ENCODE results near the gene NXPH3. TPM values are rescaled to one million over a fixed set of nuclear protein-coding genes. Genes with fewer than 3 reads are reported as not detected.
"Not testable (repeated sequence)": the region's sequence is repeated elsewhere in the genome, so short reads cannot be mapped to it uniquely, and the experiment has no call there.

The NXPH3 gene
- total RNA-seq, 2 experiments from 2014 or later, result not detected

DNA sequence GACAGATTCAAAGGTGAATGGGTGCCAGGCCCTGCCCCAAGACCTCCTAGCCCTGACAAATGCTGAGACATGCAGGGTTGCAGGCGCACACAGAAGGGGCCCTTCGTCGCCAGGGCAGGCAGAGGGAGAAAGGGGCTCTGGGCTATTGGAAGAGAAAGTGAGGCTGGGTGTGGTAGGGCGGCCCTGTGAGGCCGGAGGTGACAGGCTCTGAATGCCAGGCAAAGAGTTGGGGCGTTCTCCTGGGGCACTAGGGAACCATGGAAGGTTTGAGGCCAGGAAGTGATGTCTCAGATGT lies 26.4 kb upstream of the NXPH3 start:
- Mint-ChIP-seq H3K27ac (no peak overlapping the region), H3K27me3 (no peaks in the 10 kb centered on the region), H3K4me1 (no peaks in the 10 kb centered on the region), H3K36me3 (ENCODE audit: low read depth) (no peaks in the 10 kb centered on the region), H3K4me3 (no peak overlapping the region), H3K9me3 (no peaks in the 10 kb centered on the region)
- ChIA-PET CTCF (no interaction called here), POLR2A (no interaction called here)
- DNase-seq, result no peak

- no peaks in the 10 kb centered on the region for H3K36me3 Mint-ChIP-seq (ENCODE audit: low read depth)
- H3K4me3 Mint-ChIP-seq, result no peak overlapping the region
- no peak overlapping the region for H3K27ac Mint-ChIP-seq
- CTCF ChIA-PET, result interaction anchor here (0.7 kb wide), 1 partner anchor 365 kb away, joined by 3 read pairs; no protein-coding TSS in a partner anchor
- H3K9me3 Mint-ChIP-seq, result no peaks in the 10 kb centered on the region
- no peaks in the 10 kb centered on the region for H3K27me3 Mint-ChIP-seq
- H3K4me1 Mint-ChIP-seq, result no peaks in the 10 kb centered on the region
- no peak for DNase-seq
- POLR2A ChIA-PET, result no interaction called here
Measured at GRCh38 chr17:49549691-49550678, 25.7 kb upstream of the NXPH3 start.

DNA sequence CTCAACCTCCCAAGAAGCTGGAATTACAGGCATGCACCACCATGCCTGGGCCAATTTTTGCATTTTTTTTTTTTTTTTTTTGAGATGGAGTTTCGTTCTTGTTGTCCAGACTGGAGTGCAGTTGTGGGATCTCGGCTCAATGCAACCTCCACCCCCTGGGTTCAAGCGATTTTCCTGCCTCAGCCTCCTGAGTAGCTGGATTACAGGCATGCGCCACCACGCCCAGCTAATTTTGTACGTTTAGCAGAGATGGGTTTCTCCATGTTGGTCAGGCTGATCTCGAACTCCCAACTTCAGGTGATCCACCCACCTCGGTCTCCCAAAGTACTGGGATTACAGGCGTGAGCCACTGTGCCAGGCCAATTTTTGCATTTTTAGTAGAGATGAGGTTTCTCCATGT lies 24.9 kb upstream of the NXPH3 start:
- H3K36me3 Mint-ChIP-seq (ENCODE audit: low read depth); H3K27me3 Mint-ChIP-seq; H3K4me1 Mint-ChIP-seq; POLR2A ChIA-PET; H3K27ac Mint-ChIP-seq; H3K4me3 Mint-ChIP-seq; H3K9me3 Mint-ChIP-seq; DNase-seq: not testable (repeated sequence)
- CTCF ChIA-PET, result interaction anchor here (0.6 kb wide), 1 partner anchor 150 kb away, joined by 3 read pairs; no protein-coding TSS in a partner anchor

DNA sequence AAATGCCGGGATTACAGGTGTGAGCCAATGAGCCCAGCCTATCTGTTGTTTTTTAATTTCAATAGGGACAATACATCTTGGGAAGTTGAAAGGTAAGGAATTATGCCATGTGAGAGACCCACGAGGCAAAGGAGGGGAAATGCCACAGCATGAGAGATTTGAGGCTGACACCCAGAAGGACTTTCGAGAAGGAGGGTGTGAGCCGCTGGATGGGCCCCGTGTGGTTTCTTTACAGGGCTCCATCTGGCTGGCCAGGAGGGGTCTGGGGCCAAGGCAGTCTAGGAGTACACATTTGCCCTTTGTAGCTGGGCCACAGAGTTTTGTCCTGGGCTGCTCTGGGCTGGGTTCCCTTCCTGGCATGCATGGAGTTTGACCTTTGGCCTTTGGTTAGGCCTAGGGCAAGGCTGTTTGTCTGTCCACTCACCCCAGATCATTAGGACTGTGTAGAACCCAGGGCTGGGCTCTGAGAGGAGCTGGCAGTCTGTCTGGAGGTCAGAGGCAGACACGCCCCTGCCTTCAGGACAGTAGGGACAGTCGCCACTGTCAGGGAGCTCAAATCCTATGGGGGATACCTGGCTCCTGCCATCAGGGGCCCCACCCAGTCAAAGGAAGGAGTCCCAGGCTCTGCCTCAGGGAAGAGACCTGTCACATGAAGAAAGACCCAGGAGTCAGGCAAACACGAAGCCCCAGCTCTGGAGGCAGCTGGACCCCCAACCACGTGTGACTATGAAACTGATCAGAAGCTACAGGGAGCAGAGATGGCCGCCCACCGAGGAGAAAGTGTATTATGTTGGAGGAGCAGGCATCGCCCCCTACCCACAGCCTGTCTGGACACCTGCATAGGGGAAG lies 24.2 kb upstream of the NXPH3 start:
- ChIA-PET POLR2A (no interaction called here), CTCF (interaction anchor here (0.6 kb wide), 1 partner anchor 149 kb away, joined by 3 read pairs; no protein-coding TSS in a partner anchor)
- Mint-ChIP-seq H3K9me3 (no peaks in the 10 kb centered on the region), H3K27me3 (no peaks in the 10 kb centered on the region), H3K36me3 (ENCODE audit: low read depth) (no peaks in the 10 kb centered on the region), H3K4me3 (no peak overlapping the region), H3K27ac (no peak overlapping the region), H3K4me1 (no peaks in the 10 kb centered on the region)
- no peak for DNase-seq

GRCh38 chr17:49552070-49552751 lies 23.5 kb upstream of the NXPH3 start:
- Mint-ChIP-seq H3K36me3 (ENCODE audit: low read depth) (no peaks in the 10 kb centered on the region), H3K4me1 (no peaks in the 10 kb centered on the region), H3K27me3 (no peaks in the 10 kb centered on the region), H3K9me3 (no peaks in the 10 kb centered on the region), H3K4me3 (no peak overlapping the region), H3K27ac (no peak overlapping the region)
- ChIA-PET POLR2A (interaction anchor here (0.5 kb wide), 1 partner anchor 13 kb away, joined by 4 read pairs; no protein-coding TSS in a partner anchor), CTCF (no interaction called here)
- no peak for DNase-seq

GRCh38 chr17:49553676-49554335 lies 21.9 kb upstream of the NXPH3 start:
- H3K4me3 Mint-ChIP-seq, result no peak overlapping the region
- POLR2A ChIA-PET, result no interaction called here
- DNase-seq, result no peak
- no peaks in the 10 kb centered on the region for H3K4me1 Mint-ChIP-seq
- H3K27me3 Mint-ChIP-seq, result peaks cover 2% of the 10 kb centered on the region
- no peaks in the 10 kb centered on the region for H3K36me3 Mint-ChIP-seq (ENCODE audit: low read depth)
- H3K9me3 Mint-ChIP-seq, result no peaks in the 10 kb centered on the region
- H3K27ac Mint-ChIP-seq, result no peak overlapping the region
- CTCF ChIA-PET, result no interaction called here

- no peak overlapping the region for H3K27ac Mint-ChIP-seq
- no peak for DNase-seq
- POLR2A ChIA-PET, result no interaction called here
Measured at GRCh38 chr17:49554694-49555494, 20.8 kb upstream of the NXPH3 start.

DNA sequence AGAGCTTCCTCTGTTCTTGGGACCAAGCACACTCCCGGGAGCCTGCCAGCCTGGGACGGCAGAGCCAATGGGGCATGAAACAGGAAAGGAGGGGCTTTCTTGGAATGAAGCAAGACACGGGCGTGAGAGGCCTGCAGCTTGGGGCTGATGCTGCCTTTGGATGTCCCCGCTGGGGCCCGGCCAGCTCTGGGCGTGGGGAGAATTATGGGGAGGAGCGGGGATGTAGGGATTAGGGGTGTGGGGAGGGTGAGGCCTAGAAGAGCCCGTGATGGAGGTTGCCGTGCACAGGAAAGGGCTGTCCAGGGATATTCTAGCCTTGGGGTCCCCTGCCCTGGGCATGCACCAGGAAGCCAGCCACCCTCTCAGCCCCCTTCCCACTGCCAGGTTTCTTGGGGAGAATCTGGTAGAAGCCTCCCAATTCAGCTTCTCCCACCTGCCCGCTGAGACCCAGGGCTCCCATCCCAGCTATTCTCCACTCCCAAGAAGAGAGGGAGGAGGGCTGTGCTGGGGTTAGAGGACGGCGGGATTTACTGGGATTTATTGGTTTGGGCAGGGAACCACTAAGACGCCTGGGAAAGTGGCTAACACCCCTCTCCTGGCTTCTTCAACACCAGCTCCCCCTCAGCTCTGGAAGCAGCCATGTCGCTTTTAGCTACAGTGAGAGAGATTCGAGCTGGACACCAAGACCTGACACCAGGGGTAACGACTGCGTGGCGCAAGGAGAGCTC lies 20.0 kb upstream of the NXPH3 start:
- no peak overlapping the region for H3K4me3 Mint-ChIP-seq
- H3K27ac Mint-ChIP-seq, result no peak overlapping the region
- CTCF ChIA-PET, result interaction anchor here (0.6 to 4.1 kb wide), 27 partner anchors 9 to 467 kb away, joined by 3 to 35 read pairs (median 4); partner anchors contain the start of genes NGFR, NXPH3, PHB1 and SLC35B1
- no peaks in the 10 kb centered on the region for H3K4me1 Mint-ChIP-seq
- POLR2A ChIA-PET, result no interaction called here
- peaks cover 2% of the 10 kb centered on the region for H3K27me3 Mint-ChIP-seq
- DNase-seq, result no peak
- no peaks in the 10 kb centered on the region for H3K9me3 Mint-ChIP-seq
- H3K36me3 Mint-ChIP-seq (ENCODE audit: low read depth), result no peaks in the 10 kb centered on the region

More at GRCh38 chr17:49554694-49555494, 20.8 kb upstream of the NXPH3 start:
- H3K36me3 Mint-ChIP-seq (ENCODE audit: low read depth), result no peaks in the 10 kb centered on the region
- no peaks in the 10 kb centered on the region for H3K9me3 Mint-ChIP-seq
- H3K4me1 Mint-ChIP-seq, result no peaks in the 10 kb centered on the region
- CTCF ChIA-PET, result interaction anchor here (1.0 to 4.1 kb wide), 7 partner anchors 8 to 320 kb away, joined by 3 to 35 read pairs (median 28); partner anchors contain the start of genes NGFR and PHB1
- H3K27me3 Mint-ChIP-seq, result peaks cover 2% of the 10 kb centered on the region
- H3K4me3 Mint-ChIP-seq, result no peak overlapping the region

DNA sequence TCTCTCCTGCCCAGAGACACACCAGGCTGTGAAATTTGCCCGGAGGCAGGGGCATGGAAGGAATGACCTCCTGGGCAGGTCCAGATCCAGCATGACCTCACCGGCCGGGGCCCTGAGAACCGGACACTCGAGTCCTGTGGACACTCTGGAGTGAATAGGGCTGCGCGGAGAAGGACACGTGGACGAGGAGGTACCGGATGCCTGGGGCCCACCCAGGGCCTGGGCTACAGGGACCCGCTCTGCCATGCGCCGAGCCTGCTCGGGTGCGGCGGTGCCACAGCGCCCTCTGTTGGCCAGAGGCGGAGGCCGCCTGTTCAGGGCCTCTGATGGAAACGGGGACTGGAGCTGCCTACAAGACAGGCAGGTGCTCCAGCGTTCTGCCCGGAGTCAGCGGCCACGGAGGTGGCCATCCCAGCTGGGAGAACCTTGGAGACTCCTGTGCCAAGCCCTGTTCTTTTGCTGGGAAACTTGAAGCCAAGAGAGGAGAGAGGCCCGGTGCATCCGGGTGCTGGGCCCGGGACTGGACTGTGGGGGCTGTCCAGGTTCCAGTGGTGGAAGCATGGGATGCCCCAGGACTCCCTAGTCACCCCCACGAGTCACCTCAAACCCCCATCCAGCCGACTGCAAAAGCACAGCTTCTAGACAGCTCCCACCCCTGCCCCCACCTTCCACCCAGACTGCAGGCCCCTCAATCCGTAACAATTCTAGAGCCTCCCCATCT lies 19.3 kb upstream of the NXPH3 start:
- H3K27me3 Mint-ChIP-seq, result peaks cover 2% of the 10 kb centered on the region
- no peaks in the 10 kb centered on the region for H3K9me3 Mint-ChIP-seq
- ChIA-PET CTCF (interaction anchor here (0.6 to 4.1 kb wide), 45 partner anchors 10 to 466 kb away, joined by 3 to 35 read pairs (median 4); partner anchors contain the start of genes NGFR, NXPH3, PHB1 and SLC35B1), POLR2A (no interaction called here)
- no peaks in the 10 kb centered on the region for H3K36me3 Mint-ChIP-seq (ENCODE audit: low read depth)
- no peak overlapping the region for H3K4me3 Mint-ChIP-seq
- DNase-seq, result peak; percentile 82
- H3K27ac Mint-ChIP-seq, result no peak overlapping the region
- no peaks in the 10 kb centered on the region for H3K4me1 Mint-ChIP-seq

GRCh38 chr17:49557312-49558024 lies 18.2 kb upstream of the NXPH3 start:
- CTCF ChIA-PET, result interaction anchor here (0.7 to 4.1 kb wide), 29 partner anchors 9 to 440 kb away, joined by 3 to 35 read pairs (median 5); partner anchors contain the start of genes NGFR, NXPH3, PHB1 and SLC35B1
- Mint-ChIP-seq H3K27ac (no peak overlapping the region), H3K9me3 (no peaks in the 10 kb centered on the region), H3K27me3 (peaks cover 2% of the 10 kb centered on the region), H3K36me3 (ENCODE audit: low read depth) (no peaks in the 10 kb centered on the region), H3K4me1 (no peaks in the 10 kb centered on the region), H3K4me3 (no peak overlapping the region)
- POLR2A ChIA-PET, result interaction anchor here (0.7 kb wide), 1 partner anchor 18 kb away, joined by 3 read pairs; the partner anchor contains the start of gene NXPH3
- DNase-seq, result peak; percentile 56

Measured in activated CD4-positive, alpha-beta T cell treated with anti-CD3 and anti-CD28 coated beads, Interleukin-2, amount 10 ng/mL, durations not matched to agents 7 days and 5 days (primary cell).